ENCODE measurements around the gene CUL7.
"Not testable (repeated sequence)": the region's sequence is repeated elsewhere in the genome, so short reads cannot be mapped to it uniquely, and the experiment has no call there.

Gene CUL7

GRCh38 chr6:43053545-43054205, at the start of gene CUL7:
Gene CUL7 (minus strand): TSS chr6:43053851. CDS start chr6:43052788, 1,063 bp downstream.
- DNase-seq = peak; percentile 58 to 71

- no peak for DNase-seq
Measured at GRCh38 chr6:43101497-43101896, 47.8 kb upstream of the CUL7 start.

- DNase-seq = no peak
Measured at GRCh38 chr6:43097502-43097901, 43.9 kb upstream of the CUL7 start.

DNA sequence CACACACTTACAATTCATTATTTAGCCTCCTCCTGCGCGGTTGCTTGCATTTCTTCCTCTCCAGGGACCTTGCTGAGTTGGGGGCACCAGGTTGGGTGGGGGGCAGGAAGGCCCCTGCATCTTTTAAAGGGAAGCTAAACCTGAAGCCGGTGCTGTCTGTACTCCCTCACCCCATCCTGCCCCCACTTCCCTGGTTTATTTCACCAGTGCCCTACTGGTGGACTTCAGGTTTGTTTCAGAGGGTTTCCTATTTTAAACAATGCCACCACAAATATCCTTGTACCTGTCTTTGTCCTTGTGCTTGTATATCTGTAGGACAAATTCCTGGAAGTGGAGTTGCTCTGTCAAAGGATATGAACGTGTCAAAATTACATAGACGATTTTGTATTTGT, 43.4 kb upstream of the CUL7 start:
- no peak for DNase-seq

DNA sequence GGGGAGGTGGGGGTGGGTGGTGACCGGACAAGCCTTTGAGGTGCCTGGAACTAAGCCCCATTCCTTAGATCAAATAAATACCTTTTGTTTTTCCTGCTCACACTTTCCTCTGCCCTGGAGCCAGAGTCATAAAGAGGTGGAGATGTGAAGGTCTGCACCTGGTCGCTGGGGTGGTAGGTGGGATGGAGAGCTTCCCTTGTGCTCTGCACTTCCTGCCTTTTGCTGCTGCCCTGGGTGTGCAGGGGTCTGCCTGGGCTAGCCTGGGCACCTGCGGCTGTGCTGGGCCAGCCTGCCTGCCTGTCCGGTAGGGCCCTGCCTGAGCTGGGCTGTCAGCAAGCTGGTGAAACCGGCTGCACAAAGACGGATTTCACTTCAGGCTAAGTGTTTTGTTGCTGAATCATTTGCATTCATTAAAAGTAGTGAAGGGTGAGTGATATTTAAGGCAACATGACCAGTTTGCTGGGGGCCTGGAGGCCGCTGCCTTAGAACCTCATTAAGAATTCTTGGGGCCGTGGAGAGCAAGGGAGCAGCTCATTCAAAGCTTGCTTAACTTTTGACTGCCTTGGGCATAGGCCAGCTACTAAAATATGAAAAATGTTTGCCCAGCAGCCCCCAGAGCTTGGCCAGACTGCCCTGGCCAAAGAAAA, 42.9 kb upstream of the CUL7 start:
- peak in 1 of 2 donors; percentile 29 for DNase-seq

GRCh38 chr6:43095939-43096338, 42.3 kb upstream of the CUL7 start:
- DNase-seq = no peak

DNA sequence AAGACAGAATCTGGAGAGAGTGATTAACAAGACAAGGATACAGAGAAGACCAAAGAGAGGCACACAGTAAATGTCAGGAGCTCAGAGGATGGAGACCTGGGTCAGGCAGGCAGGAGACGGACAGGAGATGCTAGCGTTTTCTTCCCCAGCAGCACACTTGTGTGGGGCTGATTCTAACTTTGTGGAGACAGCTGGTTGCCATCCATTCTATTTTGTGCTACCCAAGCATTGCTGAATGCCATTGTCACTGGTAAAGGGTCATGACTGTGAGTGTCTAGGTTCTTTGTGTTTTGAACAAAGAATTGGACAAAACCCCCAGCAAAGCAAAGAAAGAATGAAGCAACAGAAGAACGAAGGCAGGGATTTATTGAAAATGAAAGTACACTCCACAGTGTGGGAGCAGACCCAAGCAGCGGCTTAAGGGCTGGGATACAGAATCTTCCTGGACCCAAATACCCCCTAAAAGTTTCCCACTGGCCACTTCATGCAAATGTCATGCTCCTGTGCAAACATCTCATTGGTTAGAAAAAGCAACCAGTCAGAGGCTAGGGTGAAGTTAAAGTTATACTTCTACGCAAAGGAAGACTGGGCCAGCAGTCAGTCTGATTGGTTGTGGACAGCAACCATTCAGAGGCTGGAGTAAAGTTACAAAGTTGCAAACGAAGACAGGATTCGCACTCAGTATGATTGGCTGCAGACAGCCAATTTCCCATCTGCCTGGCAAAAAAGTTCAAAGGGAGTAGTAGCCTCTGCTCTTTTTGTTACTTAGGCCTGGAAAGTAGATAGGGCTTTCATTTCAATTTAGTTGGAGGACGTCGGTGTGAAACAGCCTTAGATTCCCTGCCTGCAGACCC, 40.0 kb upstream of the CUL7 start:
- DNase-seq = peak in 1 of 2 donors; percentile 20

DNA sequence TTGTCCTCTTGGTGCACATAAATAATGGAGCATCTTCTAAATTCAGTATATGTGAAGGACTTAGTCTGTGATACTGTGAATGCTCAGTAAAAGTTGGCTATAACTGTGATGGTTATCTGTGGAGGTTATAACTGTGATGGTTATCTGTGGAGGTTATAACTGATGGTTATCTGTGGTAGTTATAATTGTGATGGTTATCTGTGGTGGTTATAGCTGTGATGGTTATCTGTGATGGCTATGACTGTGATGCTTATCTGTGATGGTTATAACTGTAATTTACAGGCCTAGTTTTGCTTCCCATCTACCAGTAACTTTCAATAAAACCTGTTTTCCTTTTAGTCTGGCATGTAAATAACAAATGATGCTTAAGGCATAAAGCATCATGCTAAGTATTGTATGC, 39.0 kb upstream of the CUL7 start:
- DNase-seq = no peak

GRCh38 chr6:43091436-43091991, 37.9 kb upstream of the CUL7 start:
- no peak for DNase-seq

DNA sequence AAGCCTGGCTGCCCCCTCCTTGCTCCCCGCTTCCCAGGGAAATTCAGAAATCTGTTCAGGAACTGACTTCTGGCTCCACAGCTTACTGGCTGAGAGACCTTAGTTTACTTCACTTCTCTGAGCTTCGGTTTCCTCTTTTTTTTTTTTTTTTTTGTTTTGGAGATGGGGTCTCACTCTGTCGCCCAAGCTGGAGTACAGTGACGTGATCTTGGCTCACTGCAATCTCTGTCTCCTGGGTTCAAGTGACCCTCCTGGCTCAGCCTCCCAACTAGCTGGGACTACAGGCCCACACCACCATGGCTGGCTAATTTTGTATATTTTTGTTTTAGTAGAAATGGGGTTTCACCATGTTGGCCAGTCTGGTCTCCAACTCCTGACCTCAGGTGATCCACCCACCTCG, 37.4 kb upstream of the CUL7 start:
- no peak for DNase-seq

DNA sequence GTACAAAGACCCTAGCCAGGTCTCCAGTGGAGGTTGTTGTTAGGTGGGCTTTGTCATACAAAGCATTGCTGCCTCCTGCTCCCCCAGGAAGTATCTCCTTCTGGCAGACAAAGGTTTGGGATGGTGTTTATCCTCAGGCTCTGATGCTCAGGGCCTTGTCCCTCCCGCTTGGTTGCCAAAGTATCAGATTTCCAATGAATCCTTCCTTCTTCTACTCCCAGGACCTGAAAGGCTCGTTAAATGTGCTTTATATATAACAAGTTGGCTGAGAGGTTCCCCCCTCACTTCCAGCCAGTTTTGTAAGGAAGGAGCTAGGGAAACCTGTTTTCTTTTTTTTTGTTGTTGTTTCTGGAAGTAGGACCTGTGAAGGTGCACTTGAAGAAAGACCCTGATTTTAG, 36.9 kb upstream of the CUL7 start:
- no peak for DNase-seq

DNA sequence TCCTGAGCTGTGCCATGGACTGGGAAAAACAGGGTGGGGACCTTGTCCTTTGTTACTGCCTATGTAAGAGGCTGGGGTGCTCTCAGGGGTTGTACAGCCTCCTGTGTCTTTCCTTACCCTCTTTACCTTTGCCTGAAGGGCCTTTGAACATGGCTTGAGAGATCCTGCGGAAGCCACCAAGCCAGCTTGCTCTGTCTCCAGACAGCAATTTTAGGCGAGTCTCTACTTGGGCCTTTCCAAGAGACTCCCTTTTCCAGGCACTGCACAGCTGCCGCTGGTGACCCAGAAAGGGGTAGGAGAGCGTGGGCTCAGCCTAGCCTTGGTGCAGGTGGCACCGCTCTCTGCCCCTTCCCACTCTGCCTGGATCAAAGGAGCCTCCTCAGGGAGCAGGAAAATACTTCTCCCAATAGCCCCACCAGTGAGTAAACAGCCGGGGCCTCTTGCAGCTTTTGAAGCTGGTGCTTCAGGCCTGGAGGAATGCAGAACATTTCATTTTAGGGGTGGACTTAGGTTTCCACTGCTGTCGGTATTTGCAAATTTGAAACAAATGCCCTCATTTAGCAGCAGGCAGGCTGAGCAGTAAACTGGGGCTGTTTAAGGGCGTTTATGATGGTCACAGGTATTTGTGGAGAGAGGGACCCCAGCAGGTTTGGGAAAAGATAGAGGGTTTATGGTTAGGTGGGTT, 36.4 kb upstream of the CUL7 start:
- DNase-seq = no peak

DNA sequence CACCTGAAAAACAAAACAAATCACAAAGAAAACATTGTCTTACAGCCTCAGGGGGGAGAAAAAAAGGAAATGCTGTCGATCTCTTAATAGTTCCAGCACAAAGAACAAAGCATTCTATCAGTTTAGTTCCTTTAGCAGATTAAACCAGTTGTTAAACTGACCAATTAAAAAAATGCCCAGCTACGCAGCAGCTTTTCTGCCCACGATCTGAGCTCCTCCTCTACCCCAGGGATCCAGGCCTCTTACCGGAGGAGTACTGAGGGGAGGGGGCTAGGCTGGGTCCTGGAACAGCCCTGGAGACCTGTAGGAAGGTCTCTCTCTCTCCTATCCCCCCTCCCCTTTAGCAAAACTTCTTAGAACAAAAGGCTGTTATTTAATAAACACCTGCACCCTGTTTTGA, 35.8 kb upstream of the CUL7 start:
- no peak for DNase-seq

DNA sequence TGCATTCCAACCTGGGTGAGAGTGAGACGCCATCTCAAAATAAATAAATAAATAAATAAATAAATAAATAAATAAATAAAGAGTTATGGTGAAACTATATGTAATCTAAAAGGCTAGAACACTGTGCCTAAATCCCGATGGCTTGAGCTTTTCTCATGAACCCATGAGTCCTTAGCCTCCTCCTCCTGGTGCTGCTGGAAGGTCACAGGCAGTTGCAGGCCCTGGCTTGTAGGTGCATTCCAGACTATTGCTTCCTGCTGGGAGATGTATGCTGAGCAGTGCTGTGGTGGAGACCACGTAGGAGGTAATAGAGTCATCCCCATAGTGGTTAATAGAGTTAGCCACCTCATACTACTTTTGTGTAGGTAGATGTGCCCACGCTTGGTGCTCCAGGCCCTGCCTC, 35.0 kb upstream of the CUL7 start:
- no peak for DNase-seq

- no peak for DNase-seq
Measured at GRCh38 chr6:43086022-43086658, 32.5 kb upstream of the CUL7 start.

DNA sequence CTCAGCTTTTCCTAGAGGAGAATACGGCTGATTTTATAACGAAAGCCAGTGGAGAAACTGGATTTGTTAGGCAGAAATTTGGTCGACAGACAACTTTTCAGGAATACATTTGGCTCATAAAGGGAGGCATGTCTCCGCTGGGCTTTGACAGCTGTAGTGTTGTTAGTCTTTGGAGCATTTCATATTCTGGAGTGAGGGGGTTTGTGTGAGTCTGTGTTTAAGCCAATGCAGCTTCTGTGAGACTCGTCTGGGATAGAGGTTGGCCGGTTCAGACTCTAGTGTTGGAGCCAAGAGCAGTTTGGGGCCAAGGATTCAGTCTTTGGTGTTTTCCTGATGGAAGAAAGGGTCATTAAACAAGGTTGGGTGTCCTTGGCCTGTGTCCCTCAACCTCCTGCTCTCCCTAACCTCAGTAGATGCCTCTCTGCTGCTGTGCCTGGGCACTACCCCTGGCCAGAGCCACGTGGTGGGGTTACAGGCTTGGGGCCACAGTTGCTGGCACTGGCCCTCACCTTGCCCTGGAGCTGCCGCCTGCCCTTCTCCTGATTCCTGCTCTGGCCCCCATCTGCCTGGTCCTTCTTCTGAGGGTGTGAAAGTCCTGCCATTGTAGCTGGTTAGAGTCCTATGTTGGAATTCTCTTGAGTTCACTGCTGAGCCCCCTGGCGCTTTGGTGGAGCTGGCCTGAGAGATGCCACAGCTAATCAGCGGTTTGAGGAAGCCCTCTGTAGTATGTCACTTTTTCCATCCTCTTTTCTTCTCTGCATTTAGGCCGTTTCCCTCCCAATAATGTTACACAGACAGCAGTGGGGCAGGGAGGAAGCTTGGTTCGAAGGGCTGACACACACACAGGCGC, 29.4 kb upstream of the CUL7 start:
- no peak for DNase-seq

- DNase-seq = not testable (repeated sequence)
Measured at GRCh38 chr6:43081922-43082321, 28.3 kb upstream of the CUL7 start.

DNA sequence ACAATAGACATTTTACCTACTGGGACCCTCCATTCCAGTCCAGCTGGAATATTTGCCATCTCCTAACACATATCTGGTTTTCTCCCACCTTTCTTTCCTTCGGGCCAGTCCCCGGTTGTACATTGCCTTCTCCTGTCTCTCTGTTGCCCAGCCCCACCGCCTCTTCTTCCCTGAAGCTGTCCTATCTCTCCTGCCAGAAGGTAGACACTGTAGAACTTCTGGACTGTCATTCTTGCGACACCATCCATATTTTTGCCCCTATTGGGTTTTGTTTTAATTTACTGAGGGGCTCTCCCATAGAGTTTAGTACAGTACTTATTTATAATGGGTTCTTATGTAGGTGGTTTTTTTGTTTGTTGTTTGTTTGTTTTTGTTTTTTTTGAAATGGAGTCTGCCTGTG, 27.4 kb upstream of the CUL7 start:
- no peak for DNase-seq

- DNase-seq = no peak
Measured at GRCh38 chr6:43078691-43079090, 25.0 kb upstream of the CUL7 start.

- no peak for DNase-seq
Measured at GRCh38 chr6:43077981-43078511, 24.4 kb upstream of the CUL7 start.

GRCh38 chr6:43077333-43077809, 23.7 kb upstream of the CUL7 start:
- no peak for DNase-seq
